K562 (cell line): ENCODE data around the gene PPP1R2B. TPM values are rescaled to one million over a fixed set of nuclear protein-coding genes. Genes with fewer than 3 reads are reported as not detected.
A peak's percentile ranks its signal among the peaks of the same experiment; 100 is the strongest.

Source experiments
- ATAC-seq: fragments of 200-7000 bp; cut with Tn5 transposase; 3 replicates; pipeline ENCODE4 v1.9.1; 2020; ENCODE audit warnings: moderate library complexity
- BruUV-seq: library from RNA; stranded (reverse); fragments of 400-500 nt; replicated peaks from 2 replicates; lab custom pipeline; 2021; lab: Mats Ljungman, UMichigan
- CTCF ChIA-PET: fragments of 300-600 bp; formaldehyde crosslinking; extraction: SDS; loops from one replicate; lab custom pipeline; 2021; ENCODE audit warnings: low intra/inter-chr PET ratio; lab: Yijun Ruan, JAX
- POLR2A ChIA-PET: fragments of 300-600, 350-650 bp; sonication (Branson Sonifier 250); formaldehyde crosslinking; extraction: SDS; loops from one replicate; lab custom pipeline; 2021; ENCODE audit warnings: antibody characterized with exemption, inconsistent platforms; lab: Yijun Ruan, JAX
- DNase-seq, 4 experiments: peaks; one replicate each; pipeline versions ENCODE4 v3.0.0 to v3.0.0-alpha.2; 2011 to 2018; ENCODE audit warnings: low spot score in 3 of 4, mixed read lengths in 3 of 4; ENCODE audit errors: extremely low read depth in 1 of 4
- FAIRE-seq: peaks from 2 replicates; lab custom pipeline; 2011; peaks lifted over from hg19 to GRCh38; lab: Jason Lieb, UNC
- H2AFZ ChIP-seq: 2 replicates; pipeline ENCODE4 v1.6.0; 2011; ENCODE audit warnings: low read depth, low read length, control low read depth, inconsistent platforms
- H3K27ac ChIP-seq: fragments of 200-600 bp; 3 replicates; pipeline ENCODE4 v1.8.0; 2011; ENCODE audit warnings: low read depth, mild to moderate bottlenecking, control low read depth, inconsistent platforms, low read length, moderate library complexity, mixed read lengths; ENCODE audit errors: extremely low read depth
- H3K27me3 ChIP-seq, 2 experiments: fragments of 300-600 bp in 1 of 2; 2 replicates in 1 of 2; 3 replicates in 1 of 2; pipeline versions ENCODE4 v1.6.0 to v1.8.0; 2011; ENCODE audit warnings: inconsistent platforms in 2 of 2, low read length in 2 of 2, mild to moderate bottlenecking in 1 of 2, mixed read lengths in 1 of 2, moderate library complexity in 1 of 2; ENCODE audit not compliant: control insufficient read depth in 2 of 2, insufficient read depth in 2 of 2
- H3K36me3 ChIP-seq: fragments of 300-600 bp; 3 replicates; pipeline ENCODE4 v1.8.0; 2011; ENCODE audit warnings: mild to moderate bottlenecking, low read length, inconsistent platforms; ENCODE audit not compliant: control insufficient read depth, insufficient read depth
- H3K4me1 ChIP-seq, 2 experiments: fragments of 200-600 bp in 1 of 2; replicated peaks in 1 of 2; 2 replicates in 1 of 2; 3 replicates in 1 of 2; pipeline versions ENCODE4 v1.5.1 to v1.8.0; 2011; ENCODE audit warnings: inconsistent platforms in 2 of 2, low read length in 2 of 2, mild to moderate bottlenecking in 1 of 2, mixed read lengths in 1 of 2, moderate library complexity in 1 of 2; ENCODE audit not compliant: control insufficient read depth in 2 of 2, insufficient read depth in 2 of 2
- H3K4me2 ChIP-seq: 2 replicates; pipeline ENCODE4 v1.6.1; 2011; ENCODE audit warnings: low read length, control low read depth, inconsistent platforms, mixed read lengths; ENCODE audit not compliant: insufficient read depth
- H3K4me3 ChIP-seq: fragments of 200-600 bp; sonication (generic), shearing (Covaris generic); 2 replicates; pipeline ENCODE4 v1.5.1; 2016; ENCODE audit warnings: control low read depth, inconsistent platforms
- H3K79me2 ChIP-seq: fragments of 200-600 bp; 3 replicates; pipeline ENCODE4 v1.8.0; 2011; ENCODE audit warnings: low read length, inconsistent platforms; ENCODE audit not compliant: control insufficient read depth, insufficient read depth
- H3K9ac ChIP-seq, 2 experiments: 2 replicates each; pipeline versions ENCODE4 v1.6.0 to v1.6.1; 2011; ENCODE audit warnings: low read depth in 2 of 2, low read length in 2 of 2, control low read depth in 1 of 2, inconsistent platforms in 1 of 2, mild to moderate bottlenecking in 1 of 2, mixed read lengths in 1 of 2; ENCODE audit not compliant: insufficient read depth in 1 of 2
- H3K9me1 ChIP-seq: one replicate; pipeline ENCODE4 v1.6.0; 2011; ENCODE audit warnings: inconsistent platforms, mild to moderate bottlenecking, low read length, moderate library complexity; ENCODE audit not compliant: control insufficient read depth, insufficient read depth
- H3K9me3 ChIP-seq: replicated peaks from 2 replicates; pipeline ENCODE4 v1.5.1; 2011; ENCODE audit warnings: low read depth, low read length, inconsistent platforms; ENCODE audit not compliant: control insufficient read depth, insufficient read depth
- H4K20me1 ChIP-seq: replicated peaks from 2 replicates; pipeline ENCODE4 v1.6.1; 2011; ENCODE audit warnings: low read length, inconsistent platforms, mixed read lengths; ENCODE audit not compliant: control insufficient read depth, insufficient read depth
- BCLAF1 ChIP-seq, 2 experiments: fragments of 450-650 bp in 1 of 2; IDR thresholded peaks; 2 replicates each; pipeline ENCODE4 v1.6.1; 2011 to 2017; ENCODE audit warnings: low read depth in 2 of 2, antibody characterized with exemption in 1 of 2, borderline replicate concordance in 1 of 2, low read length in 1 of 2, mild to moderate bottlenecking in 1 of 2, mixed read lengths in 1 of 2; ENCODE audit not compliant: control insufficient read depth in 1 of 2
- FOXM1 ChIP-seq, 2 experiments: fragments of 450-650 bp in 1 of 2; sonication (generic) in 1 of 2; formaldehyde crosslinking in 1 of 2; IDR thresholded peaks; 2 replicates each; pipeline versions ENCODE4 v1.6.1 to v1.9.0; 2017 to 2022; ENCODE audit warnings: low read depth in 2 of 2, mild to moderate bottlenecking in 2 of 2, missing genetic modification reagents in 1 of 2, moderate library complexity in 1 of 2
- KAT2B ChIP-seq: IDR thresholded peaks from one replicate; pipeline ENCODE4 v1.6.1; 2012; ENCODE audit warnings: low read depth, mild to moderate bottlenecking, control low read depth, inconsistent platforms, low read length, moderate library complexity
- MEF2A ChIP-seq: IDR thresholded peaks from 2 replicates; pipeline ENCODE4 v1.6.1; 2011; ENCODE audit warnings: low read depth, mild to moderate bottlenecking, low read length, moderate library complexity; ENCODE audit not compliant: control insufficient read depth
- NFIX ChIP-seq: fragments of 250-450 bp; sonication (Bioruptor Pico); IDR thresholded peaks from 2 replicates; pipeline ENCODE4 v1.4.0; 2020; ENCODE audit warnings: low read depth, mild to moderate bottlenecking, moderate library complexity
- PYGO2 ChIP-seq: fragments of 450-650 bp; IDR thresholded peaks from 2 replicates; pipeline ENCODE4 v1.6.1; 2016; ENCODE audit warnings: mild to moderate bottlenecking, missing genetic modification characterization, moderate library complexity, missing compliant biosample characterization
- RBM25 ChIP-seq: fragments of 200-400 bp; formaldehyde crosslinking; IDR thresholded peaks from 2 replicates; pipeline ENCODE4 v1.6.1; 2018; ENCODE audit warnings: low read length, low read depth, moderate library complexity; ENCODE audit not compliant: severe bottlenecking
- SMARCC2 ChIP-seq: fragments of 450-650 bp; IDR thresholded peaks from 2 replicates; pipeline ENCODE4 v1.6.1; 2017; ENCODE audit warnings: antibody characterized with exemption, moderate library complexity, mild to moderate bottlenecking, low read depth
- ZNF165 ChIP-seq: fragments of 250-450 bp; sonication (Bioruptor Pico); IDR thresholded peaks from 2 replicates; pipeline ENCODE4 v1.4.0; 2020; ENCODE audit warnings: borderline replicate concordance
- ZNF175 ChIP-seq: fragments of 200-800 bp; sonication (Bioruptor generic); IDR thresholded peaks from 2 replicates; pipeline ENCODE4 v1.6.1; 2016; ENCODE audit warnings: low read depth, mild to moderate bottlenecking, missing genetic modification characterization, missing compliant biosample characterization
- ZNF41 ChIP-seq: fragments of 250-450 bp; sonication (Bioruptor Pico); conservative IDR thresholded peaks from 2 replicates; pipeline ENCODE4 v1.4.0; 2020; ENCODE audit warnings: mild to moderate bottlenecking
- whole genome bisulfite sequencing: fragments of 100-300 bp; shearing (Covaris generic); methylation state at CpG from one replicate; pipeline ENCODE4 v1.1.6; 2016; ENCODE audit warnings: low coverage, mixed read lengths; ENCODE audit not compliant: insufficient coverage; ENCODE audit errors: missing lambda C conversion rate; 5-methylcytosine and 5-hydroxymethylcytosine counted together
- in situ Hi-C: fragments of 300-500 bp; cut with MboI; formaldehyde crosslinking; loops from 4 replicates; pipeline ENCODE4 v1.15.0; 2018; ENCODE audit warnings: inconsistent platforms, mixed read lengths
- intact Hi-C: fragments of 100-400 bp; cut with micrococcal nuclease; formaldehyde crosslinking; loops from 2 replicates; pipeline ENCODE4 v1.14.2; 2022
- polyA plus RNA-seq, 8 experiments: library from polyadenylated mRNA; depleted of rRNA in 4 of 8; stranded (reverse) in 5 of 8; unstranded in 3 of 8; fragments of >200 nt; fragmentation: Nextera tagmentation in 2 of 8; fragmentation: Illumina TruSeq in 1 of 8; extraction: Ambion mirVana in 2 of 8; extraction: Trizol in 1 of 8; gene quantifications; 2 replicates each; pipeline versions ENCODE4 v1.2.1 to v1.2.3, GENCODE V29; 2011 to 2014; ENCODE audit warnings: inconsistent platforms in 1 of 8, missing spikeins in 1 of 8
- total RNA-seq, 7 experiments: library from RNA; depleted of rRNA in 6 of 7; stranded (reverse); fragments of >200 nt in 6 of 7; fragmentation: Illumina TruSeq in 2 of 7; extraction: Trizol in 2 of 7; gene quantifications; 2 replicates each; pipeline versions ENCODE4 v1.2.1 to v1.2.3, GENCODE V29; 2011 to 2021; ENCODE audit warnings: low replicate concordance in 1 of 7

The PPP1R2B gene
- total and polyA plus RNA-seq, 9 of the 15 experiments (the other 6 are each of a cell fraction or from before 2014, with no cell fraction given): 0.06 to 0.11 TPM; not detected in 7

- Histone ChIP-seq H3K27me3 (no peaks in the 10 kb centered on the region), H3K79me2 (no peaks in the 10 kb centered on the region), H3K9me1 (no peaks in the 10 kb centered on the region), H3K9me3 (no peaks in the 10 kb centered on the region), H2AFZ (no peak overlapping the region), H3K27ac (no peak overlapping the region), H3K4me1 (no peaks in the 10 kb centered on the region), H3K4me3 (no peak overlapping the region), H3K36me3 (no peaks in the 10 kb centered on the region), H4K20me1 (no peaks in the 10 kb centered on the region), H3K4me2 (no peak overlapping the region), H3K9ac (no peak overlapping the region)
- in situ Hi-C loops: no loop called here
- ChIA-PET POLR2A (no interaction called here), CTCF (no interaction called here)
- FAIRE-seq (no peak), DNase-seq (no peak), ATAC-seq (no peak)
- WGBS: 0% methylated on average over 1 of the region's 1 CpG
- intact Hi-C loops: no loop called here
- TF ChIP-seq NFIX (CRISPR knock-in tag) (no peak), ZNF41 (CRISPR knock-in tag) (peak; percentile 96)
- no TSS peak for BruUV-seq
Measured at GRCh38 chr5:156871212-156871611, 21.1 kb downstream of the PPP1R2B start.

- FAIRE-seq: no peak
- Histone ChIP-seq H3K4me3 (no peak overlapping the region), H3K79me2 (no peaks in the 10 kb centered on the region), H3K27ac (no peak overlapping the region), H3K4me1 (no peaks in the 10 kb centered on the region), H2AFZ (no peak overlapping the region), H3K9me3 (no peaks in the 10 kb centered on the region), H3K9me1 (no peaks in the 10 kb centered on the region), H3K27me3 (no peaks in the 10 kb centered on the region), H3K4me2 (no peak overlapping the region), H3K9ac (no peak overlapping the region), H3K36me3 (no peaks in the 10 kb centered on the region), H4K20me1 (no peaks in the 10 kb centered on the region)
- POLR2A ChIA-PET: no interaction called here
- CTCF ChIA-PET: no interaction called here
- in situ Hi-C loops: no loop called here
- whole genome bisulfite sequencing: 3% methylated on average over 3 of the region's 3 CpGs
- intact Hi-C loops: no loop called here
- no peak for ATAC-seq
- no peak for DNase-seq
- no TSS peak for BruUV-seq
- no peak for TF ChIP-seq FOXM1 (IDR thresholded peaks at IDR 0.05; ENCODE audit: low read depth)
- TF ChIP-seq FOXM1 (CRISPR knock-in tag; IDR thresholded peaks at IDR 0.05; ENCODE audit: low read depth): no peak
- no peak for TF ChIP-seq PYGO2 (tag)
- no peak for TF ChIP-seq ZNF175
- TF ChIP-seq BCLAF1 (IDR thresholded peaks at IDR 0.05; ENCODE audit: borderline replicate concordance in 1 of 2, control insufficient read depth in 1 of 2, low read depth in 2 of 2, low read length in 1 of 2): no peak
- TF ChIP-seq MEF2A: no peak
- no peak for TF ChIP-seq KAT2B
- no peak for TF ChIP-seq RBM25
- no peak for TF ChIP-seq ZNF165 (CRISPR knock-in tag)
- no peak for TF ChIP-seq SMARCC2
Measured at GRCh38 chr5:156879665-156880285, 29.7 kb downstream of the PPP1R2B start.
